Liver (tissue), 9 donors: ENCODE measurements around the gene DSCAML1. TPM values are rescaled to one million over a fixed set of nuclear protein-coding genes. Genes with fewer than 3 reads are reported as not detected.

Experiments
- DNase-seq: peaks from one replicate; pipeline ENCODE4 v3.0.0-alpha.2; 2017; ENCODE audit warnings: low spot score
- H3K27ac ChIP-seq, 2 donors: one replicate each; pipeline ENCODE4 v1.7.0; 2013; ENCODE audit warnings: inconsistent platforms in 2 of 2, low read length in 2 of 2, control low read depth in 1 of 2, low read depth in 1 of 2, mild to moderate bottlenecking in 1 of 2
- H3K27me3 ChIP-seq, 4 donors: one replicate each; pipeline versions ENCODE4 v1.6.1 to v1.7.0; 2013; ENCODE audit warnings: low read length in 3 of 4, inconsistent platforms in 1 of 4, mild to moderate bottlenecking in 1 of 4, moderate library complexity in 1 of 4; ENCODE audit not compliant: control insufficient read depth in 4 of 4, insufficient read depth in 4 of 4
- H3K36me3 ChIP-seq, 4 donors: one replicate each; pipeline versions ENCODE4 v1.6.1 to v1.7.0; 2013; ENCODE audit warnings: low read length in 3 of 4, mild to moderate bottlenecking in 3 of 4, low read depth in 1 of 4, moderate library complexity in 1 of 4; ENCODE audit not compliant: control insufficient read depth in 4 of 4, insufficient read depth in 3 of 4
- H3K4me1 ChIP-seq, 4 donors: one replicate each; pipeline versions ENCODE4 v1.6.1 to v1.7.0; 2013; ENCODE audit warnings: low read length in 3 of 4, mild to moderate bottlenecking in 3 of 4, moderate library complexity in 1 of 4; ENCODE audit not compliant: control insufficient read depth in 4 of 4, insufficient read depth in 4 of 4
- H3K4me3 ChIP-seq, 3 donors: one replicate each; pipeline versions ENCODE4 v1.6.1 to v1.7.0; 2013; ENCODE audit warnings: low read length in 3 of 3, control low read depth in 1 of 3, low read depth in 1 of 3, mild to moderate bottlenecking in 1 of 3
- H3K9ac ChIP-seq, 2 donors: one replicate each; pipeline ENCODE4 v1.7.0; 2013; ENCODE audit warnings: low read length in 2 of 2, mild to moderate bottlenecking in 2 of 2, moderate library complexity in 2 of 2, control low read depth in 1 of 2, low read depth in 1 of 2
- H3K9me3 ChIP-seq, 4 donors: one replicate each; pipeline versions ENCODE4 v1.6.1 to v1.7.0; 2013; ENCODE audit warnings: low read length in 3 of 4; ENCODE audit not compliant: control insufficient read depth in 4 of 4
- ATF3 ChIP-seq: IDR thresholded peaks from 2 replicates; pipeline ENCODE4 v1.6.1; 2016; ENCODE audit warnings: antibody characterized with exemption
- CTCF ChIP-seq: fragments of 150-350 bp; IDR thresholded peaks from 2 replicates; pipeline ENCODE4 v1.5.1; 2017; ENCODE audit warnings: improper control_type of control experiment, low read depth, low read length; ENCODE audit not compliant: missing input control
- EGR1 ChIP-seq, 2 donors: IDR thresholded peaks; 2 replicates each; pipeline ENCODE4 v1.6.1; 2016 to 2018; ENCODE audit warnings: antibody characterized with exemption in 2 of 2, low read depth in 2 of 2
- FOXA1 ChIP-seq: IDR thresholded peaks from 2 replicates; pipeline ENCODE4 v1.6.1; 2016; ENCODE audit warnings: antibody characterized with exemption
- FOXA2 ChIP-seq: IDR thresholded peaks from 2 replicates; pipeline ENCODE4 v1.6.1; 2016; ENCODE audit warnings: antibody characterized with exemption
- GABPA ChIP-seq, 2 donors: IDR thresholded peaks in 1 of 2; conservative IDR thresholded peaks in 1 of 2; 2 replicates each; pipeline ENCODE4 v1.6.1; 2016; ENCODE audit warnings: antibody characterized with exemption in 2 of 2, mild to moderate bottlenecking in 1 of 2, moderate library complexity in 1 of 2
- HNF4A ChIP-seq, 2 donors: conservative IDR thresholded peaks; 2 replicates each; pipeline ENCODE4 v1.6.1; 2016; ENCODE audit warnings: antibody characterized with exemption in 2 of 2, mild to moderate bottlenecking in 2 of 2
- HNF4G ChIP-seq: IDR thresholded peaks from 2 replicates; pipeline ENCODE4 v1.6.1; 2016; ENCODE audit warnings: antibody characterized with exemption
- JUND ChIP-seq, 2 donors: IDR thresholded peaks; 2 replicates each; pipeline ENCODE4 v1.6.1; 2016; ENCODE audit warnings: antibody characterized with exemption in 2 of 2
- NR2F2 ChIP-seq: IDR thresholded peaks from 2 replicates; pipeline ENCODE4 v1.6.1; 2016; ENCODE audit warnings: antibody characterized with exemption
- RAD21 ChIP-seq, 2 donors: IDR thresholded peaks; 2 replicates each; pipeline ENCODE4 v1.6.1; 2016; ENCODE audit warnings: antibody characterized with exemption in 2 of 2, mild to moderate bottlenecking in 2 of 2
- RXRA ChIP-seq, 2 donors: IDR thresholded peaks; 2 replicates each; pipeline ENCODE4 v1.6.1; 2017 to 2018; ENCODE audit warnings: antibody characterized with exemption in 2 of 2, mild to moderate bottlenecking in 1 of 2
- SP1 ChIP-seq: IDR thresholded peaks from 2 replicates; pipeline ENCODE4 v1.6.1; 2018; ENCODE audit warnings: antibody characterized with exemption, mild to moderate bottlenecking
- TAF1 ChIP-seq: conservative IDR thresholded peaks from 2 replicates; pipeline ENCODE4 v1.6.1; 2016; ENCODE audit warnings: antibody characterized with exemption, mild to moderate bottlenecking
- YY1 ChIP-seq: IDR thresholded peaks from 2 replicates; pipeline ENCODE4 v1.6.1; 2016; ENCODE audit warnings: antibody characterized with exemption, mild to moderate bottlenecking
- WGBS: extraction: QIAGEN DNeasy Blood & Tissue Kit; methylation state at CpG from one replicate; pipeline ENCODE4 v1.1.7; 2013; 5-methylcytosine and 5-hydroxymethylcytosine counted together
- polyA plus RNA-seq, 2 donors: library from polyadenylated mRNA; stranded (reverse) in 1 of 2; unstranded in 1 of 2; fragments of 200-250 nt in 1 of 2; fragments of >200 nt in 1 of 2; fragmentation: Nextera tagmentation in 1 of 2; extraction: Ambion mirVana in 1 of 2; gene quantifications; one replicate each; pipeline versions ENCODE4 v1.2.1 to v1.2.3, GENCODE V29; 2013 to 2015
- total RNA-seq, 2 donors: library from RNA; depleted of rRNA; stranded (reverse); fragments of >200 nt; gene quantifications; one replicate each; pipeline ENCODE4 v1.2.3, GENCODE V29; 2014
- TF ChIP-seq, protein P1 (sequence below): IDR thresholded peaks from 2 replicates; pipeline ENCODE4 v1.6.1; 2016; ENCODE audit warnings: antibody characterized with exemption
- TF ChIP-seq, protein P2 (sequence below): IDR thresholded peaks from 2 replicates; pipeline ENCODE4 v1.6.1; 2016; ENCODE audit warnings: antibody characterized with exemption, mild to moderate bottlenecking
- donor health status: healthy.
- donor health status: healthy.
- donor health status: healthy.
- donor health status: healthy.
- donor health status: healthy.

DSCAML1 gene
- total and polyA plus RNA-seq, 4 donors: 0.07 to 0.42 (median 0.20) TPM

DNA sequence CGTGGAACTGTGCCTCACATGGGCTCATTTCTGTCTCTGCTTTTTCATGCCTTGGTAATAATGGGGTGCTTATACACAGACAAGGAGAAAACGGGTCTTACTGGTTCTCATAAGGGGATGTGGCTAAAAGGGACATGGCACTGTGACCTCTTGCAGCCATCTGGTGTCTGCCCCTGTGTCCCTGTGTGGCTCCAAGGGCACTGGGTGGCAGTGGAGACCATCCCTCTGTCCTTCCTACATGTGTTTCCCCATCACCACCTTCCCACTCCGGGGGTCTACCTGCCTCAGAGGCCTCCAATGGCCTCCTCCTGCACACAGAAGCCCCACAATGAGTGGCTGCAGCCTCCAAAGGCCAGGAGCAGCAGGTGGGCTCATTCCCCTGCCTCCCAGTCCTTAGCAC is 248.1 kb downstream of the DSCAML1 start:
- Histone ChIP-seq H3K4me3 (no peak overlapping the region), H3K9me3 (peaks cover 0 to 5% (median 2%) of the 10 kb centered on the region in 4 donors), H3K27me3 (no peaks in the 10 kb centered on the region), H3K9ac (no peak overlapping the region), H3K27ac (no peak overlapping the region), H3K36me3 (no peaks in the 10 kb centered on the region), H3K4me1 (no peaks in the 10 kb centered on the region)
- WGBS: 73% methylated on average over 3 of the region's 3 CpGs
- TF ChIP-seq HNF4A (conservative IDR thresholded peaks at IDR 0.05): no peak
- no peak for TF ChIP-seq TAF1
- no peak for TF ChIP-seq ATF3
- no peak for TF ChIP-seq EGR1 (IDR thresholded peaks at IDR 0.05; ENCODE audit: low read depth in 2 of 2)
- TF ChIP-seq CTCF: no peak
- TF ChIP-seq RAD21 (IDR thresholded peaks at IDR 0.05): no peak
- TF ChIP-seq FOXA2: no peak
- no peak for TF ChIP-seq SP1
- TF ChIP-seq FOXA1: no peak
- TF ChIP-seq JUND (IDR thresholded peaks at IDR 0.05): no peak
- TF ChIP-seq GABPA (IDR thresholded peaks at IDR 0.05 in 1 of 2, conservative IDR thresholded peaks at IDR 0.05 in 1 of 2): no peak
- TF ChIP-seq NR2F2: no peak
- no peak for TF ChIP-seq RXRA (IDR thresholded peaks at IDR 0.05)
- TF ChIP-seq, protein P1, sequence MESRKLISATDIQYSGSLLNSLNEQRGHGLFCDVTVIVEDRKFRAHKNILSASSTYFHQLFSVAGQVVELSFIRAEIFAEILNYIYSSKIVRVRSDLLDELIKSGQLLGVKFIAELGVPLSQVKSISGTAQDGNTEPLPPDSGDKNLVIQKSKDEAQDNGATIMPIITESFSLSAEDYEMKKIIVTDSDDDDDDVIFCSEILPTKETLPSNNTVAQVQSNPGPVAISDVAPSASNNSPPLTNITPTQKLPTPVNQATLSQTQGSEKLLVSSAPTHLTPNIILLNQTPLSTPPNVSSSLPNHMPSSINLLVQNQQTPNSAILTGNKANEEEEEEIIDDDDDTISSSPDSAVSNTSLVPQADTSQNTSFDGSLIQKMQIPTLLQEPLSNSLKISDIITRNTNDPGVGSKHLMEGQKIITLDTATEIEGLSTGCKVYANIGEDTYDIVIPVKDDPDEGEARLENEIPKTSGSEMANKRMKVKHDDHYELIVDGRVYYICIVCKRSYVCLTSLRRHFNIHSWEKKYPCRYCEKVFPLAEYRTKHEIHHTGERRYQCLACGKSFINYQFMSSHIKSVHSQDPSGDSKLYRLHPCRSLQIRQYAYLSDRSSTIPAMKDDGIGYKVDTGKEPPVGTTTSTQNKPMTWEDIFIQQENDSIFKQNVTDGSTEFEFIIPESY: no peak
- no peak for TF ChIP-seq YY1
- TF ChIP-seq HNF4G: no peak
- no peak for DNase-seq

- TF ChIP-seq FOXA2: no peak
- TF ChIP-seq, protein P2, sequence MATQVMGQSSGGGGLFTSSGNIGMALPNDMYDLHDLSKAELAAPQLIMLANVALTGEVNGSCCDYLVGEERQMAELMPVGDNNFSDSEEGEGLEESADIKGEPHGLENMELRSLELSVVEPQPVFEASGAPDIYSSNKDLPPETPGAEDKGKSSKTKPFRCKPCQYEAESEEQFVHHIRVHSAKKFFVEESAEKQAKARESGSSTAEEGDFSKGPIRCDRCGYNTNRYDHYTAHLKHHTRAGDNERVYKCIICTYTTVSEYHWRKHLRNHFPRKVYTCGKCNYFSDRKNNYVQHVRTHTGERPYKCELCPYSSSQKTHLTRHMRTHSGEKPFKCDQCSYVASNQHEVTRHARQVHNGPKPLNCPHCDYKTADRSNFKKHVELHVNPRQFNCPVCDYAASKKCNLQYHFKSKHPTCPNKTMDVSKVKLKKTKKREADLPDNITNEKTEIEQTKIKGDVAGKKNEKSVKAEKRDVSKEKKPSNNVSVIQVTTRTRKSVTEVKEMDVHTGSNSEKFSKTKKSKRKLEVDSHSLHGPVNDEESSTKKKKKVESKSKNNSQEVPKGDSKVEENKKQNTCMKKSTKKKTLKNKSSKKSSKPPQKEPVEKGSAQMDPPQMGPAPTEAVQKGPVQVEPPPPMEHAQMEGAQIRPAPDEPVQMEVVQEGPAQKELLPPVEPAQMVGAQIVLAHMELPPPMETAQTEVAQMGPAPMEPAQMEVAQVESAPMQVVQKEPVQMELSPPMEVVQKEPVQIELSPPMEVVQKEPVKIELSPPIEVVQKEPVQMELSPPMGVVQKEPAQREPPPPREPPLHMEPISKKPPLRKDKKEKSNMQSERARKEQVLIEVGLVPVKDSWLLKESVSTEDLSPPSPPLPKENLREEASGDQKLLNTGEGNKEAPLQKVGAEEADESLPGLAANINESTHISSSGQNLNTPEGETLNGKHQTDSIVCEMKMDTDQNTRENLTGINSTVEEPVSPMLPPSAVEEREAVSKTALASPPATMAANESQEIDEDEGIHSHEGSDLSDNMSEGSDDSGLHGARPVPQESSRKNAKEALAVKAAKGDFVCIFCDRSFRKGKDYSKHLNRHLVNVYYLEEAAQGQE: no peak
- TF ChIP-seq NR2F2: no peak
- TF ChIP-seq RXRA (IDR thresholded peaks at IDR 0.05): no peak
- TF ChIP-seq TAF1: no peak
- TF ChIP-seq YY1: no peak
- TF ChIP-seq ATF3: no peak
- no peak for TF ChIP-seq CTCF
- no peak for TF ChIP-seq HNF4G
- no peak for TF ChIP-seq EGR1 (IDR thresholded peaks at IDR 0.05; ENCODE audit: low read depth in 2 of 2)
- DNase-seq: no peak
These were observed 249.1 kb downstream of the DSCAML1 start for GRCh38 chr11:117547946-117548345.

More at GRCh38 chr11:117547946-117548345, 249.1 kb downstream of the DSCAML1 start:
- Histone ChIP-seq H3K9ac (no peak overlapping the region), H3K36me3 (no peaks in the 10 kb centered on the region), H3K4me3 (no peak overlapping the region), H3K27ac (no peak overlapping the region), H3K27me3 (no peaks in the 10 kb centered on the region), H3K9me3 (peaks cover 0 to 10% (median 7%) of the 10 kb centered on the region in 4 donors), H3K4me1 (no peaks in the 10 kb centered on the region)
- WGBS: 92% methylated on average over 7 of the region's 7 CpGs
